Pulmonary artery endothelial cell (primary cell): ENCODE data around the gene NPM3. TPM values are rescaled to one million over a fixed set of nuclear protein-coding genes. Genes with fewer than 3 reads are reported as not detected.

Source experiments
- DNase-seq: peaks from one replicate; pipeline ENCODE4 v3.0.0-alpha.2; 2011; ENCODE audit warnings: low read depth, low spot score
- total RNA-seq: library from RNA; depleted of rRNA; stranded (reverse); fragments of >200 nt; gene quantifications from 2 replicates; pipeline ENCODE4 v1.2.3, GENCODE V29; 2014

The NPM3 gene, protein sequence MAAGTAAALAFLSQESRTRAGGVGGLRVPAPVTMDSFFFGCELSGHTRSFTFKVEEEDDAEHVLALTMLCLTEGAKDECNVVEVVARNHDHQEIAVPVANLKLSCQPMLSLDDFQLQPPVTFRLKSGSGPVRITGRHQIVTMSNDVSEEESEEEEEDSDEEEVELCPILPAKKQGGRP
- total RNA-seq, result 128 and 168 TPM in 2 replicates

DNA sequence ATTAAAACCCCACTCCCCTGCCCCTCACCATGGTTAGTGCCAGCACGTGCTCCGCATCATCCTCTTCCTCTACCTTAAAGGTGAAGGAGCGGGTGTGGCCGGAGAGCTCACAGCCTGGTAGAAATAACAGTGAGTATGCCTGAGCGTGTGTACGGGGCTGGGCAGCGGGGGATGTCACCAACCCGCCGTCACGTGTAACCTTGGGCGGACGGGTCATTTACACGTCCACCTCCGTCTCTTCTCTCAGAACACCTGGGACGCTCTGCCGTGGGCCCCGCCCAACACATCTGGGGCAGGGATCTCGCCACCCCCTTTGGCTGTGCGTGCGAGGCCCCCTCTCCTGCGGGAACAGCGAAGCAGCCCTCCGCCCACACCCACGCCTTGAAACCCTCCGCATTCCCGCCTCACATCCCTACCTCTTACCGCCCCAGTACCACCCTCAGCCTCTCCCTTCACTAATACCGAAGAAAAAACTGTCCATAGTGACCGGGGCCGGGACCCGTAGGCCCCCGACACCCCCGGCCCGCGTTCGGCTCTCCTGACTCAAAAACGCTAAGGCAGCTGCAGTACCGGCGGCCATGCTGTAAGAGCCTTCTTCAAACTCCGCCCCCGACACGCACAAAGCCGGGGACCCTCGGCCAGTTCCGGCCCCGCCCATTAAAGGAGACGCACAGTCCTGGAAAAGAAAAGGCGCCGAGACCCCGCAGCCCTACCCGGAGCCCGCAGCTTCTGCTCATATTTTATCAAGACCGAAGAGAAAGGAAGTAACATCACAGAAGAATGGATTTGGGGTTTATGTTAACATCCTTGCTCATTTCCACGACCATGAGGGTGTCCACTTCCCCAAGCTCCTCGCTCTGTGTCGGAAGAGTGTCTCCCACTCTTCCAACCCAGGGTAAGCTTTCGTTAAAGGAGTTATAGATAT lies at the start of gene NPM3:
TSS of gene NPM3 (minus strand) at position 636 of the 925 bp plus-strand sequence. CDS start at position 580, 56 bp downstream.
- peak; percentile 32 for DNase-seq

DNA sequence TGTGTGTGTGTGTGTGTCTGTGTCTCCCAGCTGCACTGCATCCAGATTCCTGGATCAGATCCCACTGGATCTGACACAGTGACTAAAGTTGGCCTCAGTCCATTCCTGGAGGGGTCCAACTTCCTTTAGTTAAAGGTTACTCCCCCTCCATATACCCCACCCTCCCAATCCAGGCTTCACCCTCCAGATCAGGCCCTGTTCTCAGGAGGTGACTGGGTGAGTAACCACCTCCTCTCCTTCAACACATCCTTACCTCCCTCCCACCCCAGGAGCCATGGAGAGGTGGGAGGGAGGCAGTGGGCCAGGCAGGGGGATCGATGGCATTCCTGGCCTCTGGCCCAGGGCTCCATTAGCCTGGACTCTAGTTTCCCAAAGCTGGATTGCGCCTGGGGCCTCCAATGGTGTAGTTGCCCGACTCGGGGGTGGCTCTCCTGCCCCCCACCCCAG lies 49.1 kb upstream of the NPM3 start:
- no peak for DNase-seq

DNA sequence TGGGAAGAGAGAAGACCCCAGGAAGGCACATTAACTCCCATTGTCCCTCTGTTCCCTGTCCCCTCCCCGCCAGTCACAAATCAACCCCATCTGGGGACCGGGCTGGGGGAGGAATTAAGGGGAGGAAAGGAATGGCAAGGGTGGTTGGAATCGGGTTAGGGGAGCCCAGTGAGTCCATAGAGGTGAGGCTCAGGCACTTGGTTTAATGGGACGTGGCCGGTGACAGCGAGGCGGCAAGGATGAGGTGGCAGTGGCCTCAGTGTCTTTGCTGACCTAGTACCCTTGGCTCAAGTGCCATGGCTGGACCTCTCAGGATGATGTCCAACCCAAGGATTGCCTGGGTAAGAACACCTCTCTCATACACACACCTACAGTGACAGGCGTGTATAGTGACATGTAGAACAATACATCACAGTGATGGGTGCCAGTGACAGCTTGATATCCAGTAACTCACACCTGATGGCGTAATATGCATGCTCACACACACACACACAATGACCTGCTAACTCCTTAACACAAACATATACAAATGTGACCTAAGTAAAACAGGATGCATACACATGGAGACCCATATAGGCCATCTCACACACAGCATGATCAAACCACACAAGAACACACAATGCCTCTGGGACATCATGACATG lies 48.0 kb upstream of the NPM3 start:
- no peak for DNase-seq

DNA sequence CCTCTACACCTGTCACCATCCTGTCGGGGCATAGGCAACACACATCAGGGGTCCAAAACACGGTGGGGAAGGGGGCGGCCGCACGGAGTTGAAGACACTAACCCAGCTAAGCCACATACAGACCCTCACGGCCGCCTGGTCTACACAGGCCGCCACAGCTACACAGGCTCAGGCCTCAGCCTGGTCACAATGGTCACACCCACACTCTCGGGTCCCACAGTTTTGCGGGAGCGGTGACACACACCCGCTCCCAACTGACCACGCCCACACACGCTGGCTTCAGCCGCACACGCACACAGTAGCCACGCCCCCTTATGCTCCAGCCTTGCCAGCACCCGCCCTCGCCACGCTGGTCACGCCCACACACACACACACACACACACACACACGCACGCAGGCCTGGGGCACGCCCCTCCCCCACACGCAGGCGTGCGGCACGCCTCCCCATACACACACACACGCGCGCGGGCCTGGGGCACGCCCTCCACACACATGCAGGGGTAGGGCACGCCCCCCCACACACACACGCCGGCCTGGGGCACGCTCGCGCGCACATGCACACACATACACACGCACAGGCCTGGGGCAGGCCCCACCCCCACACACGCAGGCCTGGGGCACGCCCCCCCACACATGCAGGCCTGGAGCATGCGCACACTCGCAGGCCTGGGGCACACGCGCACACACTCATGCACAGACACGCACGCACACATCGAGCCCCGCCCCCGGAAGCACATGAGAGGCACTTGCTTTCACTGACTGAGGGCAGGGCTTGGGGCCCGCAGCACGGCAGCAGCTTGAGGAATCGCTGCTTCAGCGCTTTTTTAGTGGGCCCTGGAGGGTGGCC lies 47.3 kb upstream of the NPM3 start:
- peak; percentile 67 for DNase-seq

DNA sequence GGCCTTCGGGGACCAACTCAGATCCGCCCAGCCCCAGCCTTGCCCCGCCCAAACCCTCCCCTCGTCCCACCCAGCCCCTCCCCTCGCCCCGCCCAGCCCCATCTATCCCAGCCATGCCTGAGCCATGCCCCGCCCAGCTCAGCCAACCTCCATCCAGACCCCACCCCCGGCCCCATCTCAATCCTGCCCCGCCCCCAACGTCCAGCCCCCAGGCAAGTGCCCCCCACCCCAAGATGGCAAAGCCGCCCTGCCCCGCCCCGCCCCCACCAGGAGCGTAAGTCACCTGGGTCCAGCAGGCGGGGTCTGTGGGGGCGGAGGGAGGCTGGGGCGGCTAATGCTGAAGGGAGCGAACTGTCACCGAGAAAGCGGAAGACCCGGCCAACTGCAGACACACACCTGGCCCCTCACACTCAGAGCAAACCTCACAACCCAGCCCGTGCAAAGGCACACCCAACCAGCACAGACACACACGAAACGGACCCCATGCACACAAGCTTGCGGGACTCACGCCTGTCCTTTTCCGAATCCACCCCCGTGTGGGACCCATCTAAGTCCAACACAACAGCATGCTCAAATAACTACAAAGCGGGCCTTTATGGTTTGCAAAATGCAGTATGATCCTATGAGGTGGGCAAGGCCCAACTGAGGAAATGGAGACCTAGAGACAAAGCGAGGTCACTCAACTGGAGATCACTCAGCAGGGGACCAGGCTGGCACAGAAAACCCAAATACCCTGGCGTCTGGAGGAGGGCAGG lies 46.5 kb upstream of the NPM3 start:
- no peak for DNase-seq

DNA sequence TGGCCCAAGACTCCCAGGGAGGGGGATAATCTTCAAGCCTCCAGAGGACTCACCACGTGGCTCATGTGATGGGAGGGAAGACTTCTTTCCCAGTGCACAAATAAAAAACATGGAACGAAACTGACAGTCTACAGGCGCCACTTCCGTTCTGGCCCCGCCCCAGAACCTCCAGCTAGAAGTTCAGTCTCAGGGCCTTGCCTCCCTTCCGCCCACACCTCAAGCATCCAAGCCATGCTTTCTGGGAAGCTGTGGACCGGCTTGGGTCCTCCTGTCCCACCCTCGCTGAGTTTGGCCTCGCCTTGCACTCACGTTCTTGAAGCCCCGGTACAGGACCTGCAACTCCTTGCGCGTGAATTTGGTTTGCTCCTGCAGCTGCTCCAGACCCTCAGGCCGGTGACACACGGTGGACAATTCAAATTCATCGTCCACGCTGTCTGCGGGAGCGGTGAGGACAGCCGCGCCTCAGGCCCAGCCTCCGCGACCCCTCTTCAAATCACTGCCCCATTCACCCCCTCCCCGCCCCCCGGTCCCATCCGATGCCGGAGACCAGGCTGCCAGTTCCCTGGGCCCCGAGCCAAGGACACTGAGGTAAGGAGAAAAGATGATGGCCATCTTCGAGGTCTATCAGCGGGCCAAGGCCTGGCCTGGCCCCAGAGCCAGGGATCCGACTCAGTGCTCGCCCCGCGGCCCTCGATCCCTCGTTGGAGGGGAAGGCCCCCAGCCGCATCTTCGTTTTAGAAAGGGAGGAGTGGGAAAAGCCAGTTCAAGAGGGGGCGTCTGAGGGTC lies 45.7 kb upstream of the NPM3 start:
- DNase-seq, result no peak

DNA sequence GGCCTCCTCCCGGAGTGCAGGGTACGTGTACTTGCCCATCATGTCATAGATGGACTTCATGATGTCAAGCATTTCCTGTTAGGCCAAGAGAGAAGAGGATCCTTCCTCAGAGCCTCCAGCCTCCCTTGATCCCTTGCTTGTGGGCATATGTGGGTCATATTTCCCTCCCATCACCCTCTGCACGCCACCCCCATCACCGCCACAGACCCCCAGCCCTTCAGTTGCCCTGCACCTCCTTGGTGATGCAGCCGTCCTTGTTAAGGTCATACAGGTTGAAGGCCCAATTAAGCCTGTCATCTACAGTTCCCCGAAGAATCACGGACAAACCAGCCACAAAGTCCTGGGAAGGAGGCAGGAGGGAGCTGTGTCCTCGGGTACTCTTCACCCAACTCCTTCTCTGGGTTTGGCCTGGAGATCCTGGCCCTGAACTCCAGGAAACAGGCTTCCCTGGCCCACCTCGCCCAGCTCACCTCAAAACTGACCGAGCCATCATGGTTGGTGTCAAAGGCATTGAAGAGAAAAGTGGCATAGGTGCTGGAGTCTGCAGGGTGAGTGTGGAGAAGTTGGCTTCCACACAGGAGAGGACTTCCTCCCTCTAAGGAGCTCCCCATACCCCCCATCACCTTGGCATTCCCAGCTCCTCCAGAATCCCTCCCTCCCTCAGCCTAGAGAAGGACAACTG lies 44.8 kb upstream of the NPM3 start:
- DNase-seq, result no peak

DNA sequence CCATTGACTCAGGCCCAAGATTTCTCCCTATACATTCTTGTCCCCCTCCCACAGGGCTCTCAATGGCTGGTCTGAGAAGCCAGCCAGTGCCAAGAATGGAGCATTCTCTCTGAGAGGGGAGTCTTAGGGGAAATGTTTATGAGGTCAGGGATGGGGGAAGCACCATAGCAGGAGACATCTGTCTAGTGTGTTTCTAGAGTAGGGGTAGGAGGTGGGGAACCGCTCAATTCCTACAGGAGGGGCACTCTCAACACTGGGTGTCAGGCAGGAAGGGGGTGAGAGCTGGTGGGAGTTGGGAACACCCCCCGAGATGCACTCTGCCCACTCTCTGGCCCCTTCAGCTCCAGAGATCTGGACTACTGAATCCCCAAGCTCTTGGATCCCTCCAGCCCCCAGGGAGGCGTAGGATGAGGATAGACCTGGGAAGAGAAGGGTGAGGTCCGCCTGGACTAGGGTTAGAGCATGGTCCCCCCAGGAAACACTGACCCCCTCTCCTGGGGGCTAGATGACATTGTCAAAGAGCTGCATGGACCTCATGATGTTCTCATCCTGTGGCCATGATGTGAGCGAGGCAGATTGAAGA lies 43.7 kb upstream of the NPM3 start:
- DNase-seq, result no peak

DNA sequence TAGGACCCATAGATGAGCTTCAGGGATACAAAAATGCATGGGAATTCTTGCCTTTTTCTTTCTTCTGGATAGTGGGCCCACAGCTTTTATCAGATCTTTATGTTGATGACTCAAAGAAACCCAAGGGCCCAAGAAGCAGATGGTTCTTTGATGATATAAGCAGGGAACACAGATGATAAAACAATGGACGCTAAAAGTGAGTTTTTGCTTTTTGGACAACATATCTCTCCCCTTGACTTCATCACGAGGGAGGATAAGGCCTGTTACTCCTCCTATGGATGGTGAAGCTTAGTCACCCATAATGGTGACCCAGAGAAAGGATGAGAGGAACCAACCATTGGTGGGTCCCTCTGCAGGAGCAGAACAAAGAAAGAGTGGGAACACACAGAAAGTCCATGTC lies 41.5 kb upstream of the NPM3 start:
- no peak for DNase-seq

DNA sequence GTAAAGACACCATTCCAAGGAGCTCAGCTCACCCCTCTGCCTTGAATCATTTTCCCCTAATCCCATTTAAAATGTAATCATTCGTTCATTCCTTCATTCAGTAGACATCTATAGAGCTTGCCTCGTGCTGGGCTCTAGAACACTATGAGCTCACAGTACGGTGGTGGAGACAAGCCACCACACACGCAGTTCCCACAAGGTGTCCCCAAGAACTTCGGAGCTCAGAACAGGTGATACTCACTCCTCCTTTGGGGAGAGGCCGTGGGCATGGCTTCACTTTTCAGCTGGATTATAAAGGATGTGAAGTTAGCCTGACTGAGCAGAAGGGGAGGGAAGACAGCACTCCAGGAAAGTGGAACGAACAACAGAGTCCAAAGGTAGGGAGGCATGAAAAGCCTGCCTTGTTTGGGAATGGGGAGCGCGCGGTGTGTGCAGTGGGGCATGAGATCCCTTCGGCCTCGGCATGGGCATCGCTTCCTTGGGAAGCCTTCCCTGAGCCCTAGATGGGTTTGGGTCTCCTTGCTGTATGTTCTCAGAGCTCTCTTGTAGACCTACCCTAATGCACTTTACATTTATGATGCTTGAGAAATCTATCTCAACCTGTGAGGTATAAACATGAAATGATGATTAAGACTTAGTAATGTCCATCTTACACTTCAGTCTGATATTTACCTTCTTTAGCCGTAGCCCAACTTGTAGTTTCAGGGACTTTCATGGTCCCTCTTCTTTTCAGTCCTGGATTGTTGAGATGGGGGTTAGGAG lies 35.8 kb upstream of the NPM3 start:
- DNase-seq, result no peak

DNA sequence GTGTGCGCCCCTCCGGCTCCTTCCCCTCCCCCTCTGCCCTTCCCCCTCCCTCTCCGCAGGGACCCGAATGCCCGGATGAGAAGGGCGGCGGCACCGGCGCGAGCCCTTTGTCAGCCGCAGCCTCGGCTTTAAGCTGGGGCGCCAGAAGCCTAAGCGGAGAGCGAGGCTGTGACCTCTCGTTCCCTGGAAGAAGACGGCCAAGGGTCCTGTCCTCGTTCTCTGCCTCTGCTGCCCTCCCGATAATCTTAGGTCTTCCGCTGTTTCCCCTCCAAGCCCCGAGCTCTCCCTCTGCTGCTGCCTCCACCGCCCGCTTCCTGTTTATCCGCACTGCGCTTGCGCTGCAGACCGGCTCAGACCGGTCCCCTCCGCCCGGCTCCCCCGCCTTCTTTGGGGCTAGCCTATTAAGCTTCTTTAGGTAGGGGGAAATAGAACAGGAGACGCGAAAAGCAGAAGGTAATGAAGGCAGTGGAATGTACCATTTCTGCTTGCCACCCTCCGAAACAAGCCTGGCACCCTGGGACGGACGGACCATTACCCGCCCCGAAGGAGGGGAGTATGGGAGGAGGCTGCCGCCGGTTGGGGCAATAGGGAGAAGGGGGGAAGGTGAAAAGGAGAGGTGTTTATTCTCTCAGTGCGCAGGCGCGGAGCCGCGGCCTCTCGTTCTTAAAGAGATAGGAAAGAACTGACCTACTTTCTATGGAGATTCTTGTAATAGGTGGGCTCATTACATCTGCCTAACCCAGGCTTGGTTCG lies 35.0 kb upstream of the NPM3 start, which contains the start of gene OGA:
TSS of gene OGA (minus strand) at position 326 of the 753 bp plus-strand sequence. CDS start 422 bp downstream, outside the sequence.
- DNase-seq, result peak; percentile 100

DNA sequence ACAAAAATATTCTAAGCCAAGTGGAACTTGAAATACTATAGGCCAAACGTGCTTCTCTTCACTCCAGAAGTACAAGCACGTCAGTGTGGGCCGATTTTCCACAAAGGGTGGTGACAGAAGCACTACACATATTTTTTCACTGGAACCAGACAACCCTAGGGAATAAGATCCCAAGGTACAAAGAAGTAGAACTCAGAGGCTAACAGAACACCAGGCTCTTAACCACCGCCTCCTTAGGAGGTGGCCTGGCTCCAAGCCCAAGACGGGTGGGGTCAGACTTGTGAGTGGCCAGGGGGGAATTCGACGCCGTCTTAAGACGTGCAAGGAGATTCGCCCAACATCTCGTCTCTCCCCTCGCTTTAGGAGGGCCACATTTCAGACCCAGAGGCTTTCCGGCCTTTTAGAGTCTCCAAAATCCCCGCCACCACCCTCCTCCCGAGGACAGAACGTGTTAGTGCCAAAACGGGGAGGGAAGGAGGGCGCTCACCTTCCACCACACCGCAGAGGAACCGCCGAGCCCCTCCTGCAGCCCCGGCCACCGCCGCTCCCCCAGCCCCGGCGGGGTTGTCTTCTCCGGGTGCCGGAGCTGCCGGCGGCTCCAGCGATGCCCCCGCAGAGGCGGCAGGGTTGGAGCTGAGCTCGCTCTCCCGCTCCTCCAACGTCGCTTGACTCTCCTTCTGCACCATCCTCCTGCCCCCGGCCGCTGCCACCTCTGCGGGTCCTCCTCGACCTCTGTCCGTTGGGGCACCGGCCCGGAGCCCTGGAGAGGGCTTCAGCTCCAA lies 34.3 kb upstream of the NPM3 start:
- peak; percentile 83 for DNase-seq

DNA sequence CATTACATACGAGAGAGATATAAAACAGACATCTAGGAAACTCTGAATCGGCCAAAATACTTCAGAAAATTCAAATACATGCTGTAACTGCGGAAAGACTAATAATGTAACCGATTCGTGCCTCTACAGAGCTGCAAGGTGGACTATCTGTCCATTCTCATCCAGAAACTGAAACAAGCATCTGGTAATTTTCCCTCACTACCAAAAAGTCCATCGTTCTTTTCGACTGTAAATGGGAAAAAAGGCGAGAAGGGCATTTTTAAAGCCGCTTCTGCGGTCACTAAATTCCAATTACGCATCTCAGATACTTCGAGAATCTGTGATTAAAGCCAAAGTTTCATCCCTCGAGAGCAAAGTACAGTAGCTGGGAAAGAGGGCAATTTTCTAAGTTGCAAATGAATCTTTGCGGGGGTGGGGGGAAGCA lies 33.7 kb upstream of the NPM3 start:
- no peak for DNase-seq

DNA sequence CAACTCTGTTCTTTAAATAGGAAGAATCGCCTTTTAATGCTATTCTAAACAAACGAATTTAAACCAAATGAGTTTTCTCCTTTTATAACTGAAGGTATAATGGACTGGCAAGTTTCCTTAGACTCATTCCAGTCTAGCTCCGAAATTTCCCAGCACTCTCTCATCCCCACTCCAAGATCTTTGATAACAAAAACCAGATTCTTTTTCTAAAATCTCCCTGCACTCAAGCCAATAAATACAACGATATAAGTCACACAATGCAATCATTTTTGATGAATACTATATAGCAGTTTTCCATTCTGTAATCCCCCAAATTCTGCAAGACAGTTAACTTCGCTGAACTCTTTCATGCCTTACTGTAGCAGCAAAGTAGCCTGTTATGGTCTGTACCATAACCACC lies 33.1 kb upstream of the NPM3 start:
- DNase-seq, result no peak

DNA sequence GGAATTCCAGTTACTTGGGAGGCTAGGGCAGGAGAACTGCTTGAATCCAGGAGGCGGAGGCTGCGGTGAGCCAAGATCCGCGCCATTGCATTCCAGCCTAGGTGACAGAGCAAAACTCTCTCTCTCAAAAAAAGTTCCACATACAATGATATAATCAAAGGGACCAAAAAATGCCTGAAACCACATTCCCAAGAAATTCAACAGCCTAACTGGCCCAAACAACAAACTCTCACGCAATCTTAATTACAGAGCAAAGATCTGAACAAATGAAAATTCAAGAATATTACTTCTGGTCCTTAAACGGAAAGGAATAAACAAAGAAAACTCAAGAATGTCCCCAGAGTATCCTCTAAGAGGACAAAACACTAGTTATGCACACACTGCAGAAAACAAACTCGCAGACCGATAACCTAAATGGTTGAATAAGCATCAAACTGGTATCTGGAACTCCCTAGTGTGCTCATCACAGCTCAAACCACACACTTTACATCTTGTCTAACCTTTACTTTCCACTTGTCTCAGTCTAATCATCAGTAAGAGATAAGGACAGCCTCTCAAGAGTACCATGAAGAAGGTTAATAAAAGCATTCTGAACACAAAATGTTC lies 31.3 kb upstream of the NPM3 start:
- DNase-seq, result no peak

DNA sequence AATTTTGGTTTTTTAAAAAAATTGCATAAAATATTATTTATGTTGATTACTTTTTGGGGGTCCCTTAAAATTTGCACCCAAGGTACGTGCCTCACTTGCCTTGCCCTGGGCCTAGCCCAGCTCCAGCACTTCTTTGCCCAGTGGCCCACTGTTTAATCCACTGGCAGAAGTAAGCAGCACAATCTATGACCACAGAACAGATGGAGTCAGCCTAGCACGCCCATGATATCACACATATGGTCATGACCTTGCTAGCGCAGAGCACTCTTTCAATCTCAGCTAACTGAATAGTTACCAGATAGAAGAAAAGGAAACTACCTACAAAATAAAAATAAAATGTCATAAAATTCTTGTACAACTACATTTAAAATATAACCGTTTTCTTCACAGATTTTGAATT lies 29.4 kb upstream of the NPM3 start:
- DNase-seq, result no peak
